Peyer's patch (tissue), 4 donors: ENCODE results near the gene EGFLAM.

Experiments
- POLR2A ChIP-seq, 2 donors: fragments of 450-650 bp; IDR thresholded peaks; one replicate each; pipeline ENCODE4 v1.5.1; 2017; ENCODE audit warnings: antibody characterized with exemption in 2 of 2, mild to moderate bottlenecking in 2 of 2, moderate library complexity in 2 of 2
- TF ChIP-seq, protein P1 (sequence below), 6 experiments: fragments of 450-650 bp in 4 of 6; fragments of 200-600 bp in 2 of 6; sonication (generic) in 1 of 6; IDR thresholded peaks; one replicate each; pipeline ENCODE4 v1.5.1; 2017 to 2019; ENCODE audit warnings: antibody characterized with exemption in 6 of 6, mild to moderate bottlenecking in 3 of 6, moderate library complexity in 1 of 6

DNA sequence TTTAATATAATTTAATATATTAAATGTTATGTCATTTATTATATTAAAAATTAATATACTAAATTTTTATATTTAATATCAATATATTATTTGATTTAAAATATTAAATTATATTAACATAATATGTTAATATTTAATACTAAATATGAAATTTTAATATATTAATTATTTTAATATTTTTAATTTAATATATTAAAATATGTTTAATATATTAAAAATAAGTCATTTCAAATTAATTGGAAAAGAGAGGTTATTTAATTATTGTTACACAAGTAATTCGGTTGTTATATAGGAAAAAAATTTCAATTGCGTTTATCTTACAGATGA, 183.9 kb downstream of the EGFLAM start:
- TF ChIP-seq POLR2A (IDR thresholded peaks at IDR 0.05) = no peak
- TF ChIP-seq, protein P1, sequence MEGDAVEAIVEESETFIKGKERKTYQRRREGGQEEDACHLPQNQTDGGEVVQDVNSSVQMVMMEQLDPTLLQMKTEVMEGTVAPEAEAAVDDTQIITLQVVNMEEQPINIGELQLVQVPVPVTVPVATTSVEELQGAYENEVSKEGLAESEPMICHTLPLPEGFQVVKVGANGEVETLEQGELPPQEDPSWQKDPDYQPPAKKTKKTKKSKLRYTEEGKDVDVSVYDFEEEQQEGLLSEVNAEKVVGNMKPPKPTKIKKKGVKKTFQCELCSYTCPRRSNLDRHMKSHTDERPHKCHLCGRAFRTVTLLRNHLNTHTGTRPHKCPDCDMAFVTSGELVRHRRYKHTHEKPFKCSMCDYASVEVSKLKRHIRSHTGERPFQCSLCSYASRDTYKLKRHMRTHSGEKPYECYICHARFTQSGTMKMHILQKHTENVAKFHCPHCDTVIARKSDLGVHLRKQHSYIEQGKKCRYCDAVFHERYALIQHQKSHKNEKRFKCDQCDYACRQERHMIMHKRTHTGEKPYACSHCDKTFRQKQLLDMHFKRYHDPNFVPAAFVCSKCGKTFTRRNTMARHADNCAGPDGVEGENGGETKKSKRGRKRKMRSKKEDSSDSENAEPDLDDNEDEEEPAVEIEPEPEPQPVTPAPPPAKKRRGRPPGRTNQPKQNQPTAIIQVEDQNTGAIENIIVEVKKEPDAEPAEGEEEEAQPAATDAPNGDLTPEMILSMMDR (IDR thresholded peaks at IDR 0.05) = no peak
